Breast epithelium (tissue), 4 donors: Measurements from ENCODE around the gene CCDC6. TPM values are rescaled to one million over a fixed set of nuclear protein-coding genes. Genes with fewer than 3 reads are reported as not detected.

ENCODE experiments used
- DNase-seq, 2 donors: peaks; one replicate each; pipeline ENCODE4 v3.0.0-alpha.2; 2019; ENCODE audit warnings: low spot score in 2 of 2
- H3K27ac ChIP-seq, 2 donors: fragments of 200-600 bp; sonication (generic) in 1 of 2; one replicate each; pipeline ENCODE4 v1.5.1; 2016 to 2019; ENCODE audit warnings: mild to moderate bottlenecking in 1 of 2
- H3K27me3 ChIP-seq, 2 donors: fragments of 200-600 bp; sonication (generic) in 1 of 2; one replicate each; pipeline versions ENCODE4 v1.5.1 to v1.6.0; 2017 to 2019; ENCODE audit warnings: control low read depth in 1 of 2, mild to moderate bottlenecking in 1 of 2
- H3K36me3 ChIP-seq: fragments of 200-600 bp; one replicate; pipeline ENCODE4 v1.5.1; 2019
- H3K4me1 ChIP-seq, 2 donors: fragments of 200-600 bp; sonication (generic); one replicate each; pipeline ENCODE4 v1.5.1; 2016 to 2019; ENCODE audit warnings: control low read depth in 1 of 2
- H3K4me3 ChIP-seq, 3 donors: fragments of 200-600 bp; sonication (generic); 1 replicate in 2 of 3; 2 replicates in 1 of 3; pipeline ENCODE4 v1.5.1; 2016 to 2019; ENCODE audit warnings: mild to moderate bottlenecking in 3 of 3, moderate library complexity in 2 of 3
- H3K9me3 ChIP-seq, 2 donors: fragments of 200-600 bp; sonication (generic) in 1 of 2; one replicate each; pipeline ENCODE4 v1.5.1; 2016 to 2019; ENCODE audit warnings: control low read depth in 1 of 2
- CTCF ChIP-seq, 3 donors: fragments of 450-650 bp; IDR thresholded peaks; one replicate each; pipeline ENCODE4 v1.5.1; 2016 to 2017; ENCODE audit warnings: antibody characterized with exemption in 3 of 3, mild to moderate bottlenecking in 3 of 3, moderate library complexity in 3 of 3
- POLR2A ChIP-seq: fragments of 450-650 bp; IDR thresholded peaks from one replicate; pipeline ENCODE4 v1.6.1; 2016; ENCODE audit warnings: antibody characterized with exemption, mild to moderate bottlenecking, moderate library complexity
- POLR2AphosphoS5 ChIP-seq, 3 donors: sonication (generic); formaldehyde crosslinking; IDR thresholded peaks; one replicate each; pipeline ENCODE4 v1.6.1; 2017; ENCODE audit warnings: antibody characterized with exemption in 3 of 3
- intact Hi-C: fragments of 100-400 bp; cut with DNase I; formaldehyde crosslinking; loops from one replicate; pipeline ENCODE4 v1.15.1; 2023; ENCODE audit warnings: low total_unique reads
- total RNA-seq, 3 donors: library from RNA; depleted of rRNA; stranded (reverse); fragments of >200 nt; gene quantifications; one replicate each; pipeline ENCODE4 v1.1.0, GENCODE V29; 2016

CCDC6 gene
- total RNA-seq, 3 donors from 2014 or later, result 31.4 to 85.6 (median 44.9) TPM

GRCh38 chr10:59844436-59844835 is 61.9 kb downstream of the CCDC6 start:
- Histone ChIP-seq H3K36me3 (no peaks in the 10 kb centered on the region), H3K27me3 (no peaks in the 10 kb centered on the region), H3K4me3 (no peak overlapping the region), H3K9me3 (no peaks in the 10 kb centered on the region), H3K4me1 (no peaks in the 10 kb centered on the region), H3K27ac (no peak overlapping the region)
- TF ChIP-seq POLR2AphosphoS5 (IDR thresholded peaks at IDR 0.05), result no peak
- TF ChIP-seq POLR2A, result no peak
- TF ChIP-seq CTCF (IDR thresholded peaks at IDR 0.05), result no peak
- no peak for DNase-seq
- intact Hi-C loops, result no loop called here

GRCh38 chr10:59843748-59844147 is 62.6 kb downstream of the CCDC6 start:
- Histone ChIP-seq H3K36me3 (no peaks in the 10 kb centered on the region), H3K27ac (no peak overlapping the region), H3K4me1 (no peaks in the 10 kb centered on the region), H3K27me3 (no peaks in the 10 kb centered on the region), H3K9me3 (no peaks in the 10 kb centered on the region), H3K4me3 (no peak overlapping the region)
- intact Hi-C loops, result no loop called here
- DNase-seq, result no peak
- TF ChIP-seq CTCF (IDR thresholded peaks at IDR 0.05) (no peak), POLR2AphosphoS5 (IDR thresholded peaks at IDR 0.05) (no peak), POLR2A (no peak)

- no peaks in the 10 kb centered on the region for H3K4me1 ChIP-seq
- no peak overlapping the region for H3K27ac ChIP-seq
- no peaks in the 10 kb centered on the region for H3K9me3 ChIP-seq
- intact Hi-C loops, result no loop called here
- no peaks in the 10 kb centered on the region for H3K36me3 ChIP-seq
- H3K27me3 ChIP-seq, result no peaks in the 10 kb centered on the region
- no peak overlapping the region for H3K4me3 ChIP-seq
- TF ChIP-seq POLR2A (no peak), POLR2AphosphoS5 (IDR thresholded peaks at IDR 0.05) (no peak), CTCF (IDR thresholded peaks at IDR 0.05) (no peak)
- no peak for DNase-seq
Measured at GRCh38 chr10:59839576-59839975, 66.8 kb downstream of the CCDC6 start.

GRCh38 chr10:59838085-59838789 is 68.1 kb downstream of the CCDC6 start:
- H3K36me3 ChIP-seq, result no peaks in the 10 kb centered on the region
- no peaks in the 10 kb centered on the region for H3K9me3 ChIP-seq
- H3K4me3 ChIP-seq, result no peak overlapping the region
- DNase-seq, result no peak
- TF ChIP-seq CTCF (IDR thresholded peaks at IDR 0.05) (no peak), POLR2A (no peak), POLR2AphosphoS5 (IDR thresholded peaks at IDR 0.05) (no peak)
- no peaks in the 10 kb centered on the region for H3K27me3 ChIP-seq
- no peaks in the 10 kb centered on the region for H3K4me1 ChIP-seq
- intact Hi-C loops, result no loop called here
- no peak overlapping the region for H3K27ac ChIP-seq

- DNase-seq, result no peak
- Histone ChIP-seq H3K9me3 (no peaks in the 10 kb centered on the region), H3K36me3 (no peaks in the 10 kb centered on the region), H3K27me3 (no peaks in the 10 kb centered on the region), H3K4me1 (no peaks in the 10 kb centered on the region), H3K4me3 (no peak overlapping the region), H3K27ac (no peak overlapping the region)
- intact Hi-C loops, result no loop called here
- TF ChIP-seq POLR2AphosphoS5 (IDR thresholded peaks at IDR 0.05), result no peak
- no peak for TF ChIP-seq CTCF (IDR thresholded peaks at IDR 0.05)
- no peak for TF ChIP-seq POLR2A
Measured at GRCh38 chr10:59833810-59834209, 72.5 kb downstream of the CCDC6 start.
